GM18505 (cell line): ENCODE data around the gene PDE4B.

Source experiments
- ATAC-seq: cut with Tn5 transposase; IDR thresholded peaks from one replicate; pipeline ENCODE4 v1.9.1; 2021; ENCODE audit not compliant: unreplicated experiment
- POLR2A ChIP-seq: IDR thresholded peaks from 4 replicates; pipeline ENCODE4 v1.6.1; 2011; ENCODE audit warnings: borderline replicate concordance; ENCODE audit not compliant: insufficient read depth, insufficient read length; ENCODE audit errors: extremely low read depth

The PDE4B gene

GRCh38 chr1:65880611-65881010, 87.9 kb downstream of the PDE4B start:
- TF ChIP-seq POLR2A = no peak

GRCh38 chr1:65881067-65881594, 88.4 kb downstream of the PDE4B start:
- ATAC-seq = no peak
- no peak for TF ChIP-seq POLR2A

More at GRCh38 chr1:65880611-65881010, 87.9 kb downstream of the PDE4B start:
- no peak for ATAC-seq

- TF ChIP-seq POLR2A = no peak
- no peak for ATAC-seq
Observed at GRCh38 chr1:65882076-65882475, 89.4 kb downstream of the PDE4B start.

- TF ChIP-seq POLR2A = no peak
- ATAC-seq = no peak
Observed at GRCh38 chr1:65889441-65889840, 96.7 kb downstream of the PDE4B start.

- no peak for TF ChIP-seq POLR2A
- no peak for ATAC-seq
Observed at GRCh38 chr1:65890201-65890843, 97.6 kb downstream of the PDE4B start.

- no peak for TF ChIP-seq POLR2A
Observed at GRCh38 chr1:65894738-65895605, 102.3 kb downstream of the PDE4B start.

GRCh38 chr1:65896721-65897120, 104.0 kb downstream of the PDE4B start:
- no peak for TF ChIP-seq POLR2A
- ATAC-seq = no peak

More at GRCh38 chr1:65894738-65895605, 102.3 kb downstream of the PDE4B start:
- ATAC-seq = peak; percentile 82

- no peak for ATAC-seq
- no peak for TF ChIP-seq POLR2A
Observed at GRCh38 chr1:65897485-65897884, 104.8 kb downstream of the PDE4B start.

GRCh38 chr1:65904681-65905083, 112.0 kb downstream of the PDE4B start:
- TF ChIP-seq POLR2A = no peak
- ATAC-seq = no peak

GRCh38 chr1:65910432-65910831, 117.7 kb downstream of the PDE4B start:
- ATAC-seq = no peak
- no peak for TF ChIP-seq POLR2A

- no peak for TF ChIP-seq POLR2A
- no peak for ATAC-seq
Observed at GRCh38 chr1:65911679-65912078, 119.0 kb downstream of the PDE4B start.

- ATAC-seq = no peak
Observed at GRCh38 chr1:65918564-65918963, 125.9 kb downstream of the PDE4B start.

GRCh38 chr1:65921446-65921845, 128.8 kb downstream of the PDE4B start:
- ATAC-seq = no peak
- no peak for TF ChIP-seq POLR2A

More at GRCh38 chr1:65918564-65918963, 125.9 kb downstream of the PDE4B start:
- no peak for TF ChIP-seq POLR2A
